CD4-positive, alpha-beta T cell treated with Interleukin-17A for 4 hours (primary cell): ENCODE results near the gene PLEKHH1.

Experiments
- DNase-seq: peaks from one replicate; pipeline ENCODE4 v3.0.0-alpha.2; 2020; ENCODE audit warnings: mixed read lengths

PLEKHH1 gene

GRCh38 chr14:67569011-67569650 lies 36.0 kb downstream of the PLEKHH1 start:
- no peak for DNase-seq

- no peak for DNase-seq
Observed at GRCh38 chr14:67569651-67570290, 36.7 kb downstream of the PLEKHH1 start.

GRCh38 chr14:67570453-67570852 lies 37.4 kb downstream of the PLEKHH1 start:
- no peak for DNase-seq

GRCh38 chr14:67571275-67571990 lies 38.3 kb downstream of the PLEKHH1 start:
- DNase-seq = peak; percentile 79

GRCh38 chr14:67571991-67572323 lies 38.9 kb downstream of the PLEKHH1 start:
- DNase-seq = no peak

- DNase-seq = no peak
Observed at GRCh38 chr14:67572608-67573007, 39.5 kb downstream of the PLEKHH1 start.

- DNase-seq = no peak
Observed at GRCh38 chr14:67573228-67574010, 40.3 kb downstream of the PLEKHH1 start.

- DNase-seq = no peak
Observed at GRCh38 chr14:67574156-67574555, 41.1 kb downstream of the PLEKHH1 start.

GRCh38 chr14:67574806-67575205 lies 41.7 kb downstream of the PLEKHH1 start:
- no peak for DNase-seq

GRCh38 chr14:67575684-67576083 lies 42.6 kb downstream of the PLEKHH1 start:
- no peak for DNase-seq

GRCh38 chr14:67576216-67576955 lies 43.3 kb downstream of the PLEKHH1 start:
- DNase-seq = no peak

GRCh38 chr14:67577181-67577808 lies 44.2 kb downstream of the PLEKHH1 start:
- DNase-seq = no peak

GRCh38 chr14:67577909-67578749 lies 45.0 kb downstream of the PLEKHH1 start:
- no peak for DNase-seq

- DNase-seq = no peak
Observed at GRCh38 chr14:67579040-67579439, 46.0 kb downstream of the PLEKHH1 start.

GRCh38 chr14:67579636-67580035 lies 46.5 kb downstream of the PLEKHH1 start:
- DNase-seq = no peak

- DNase-seq = no peak
Observed at GRCh38 chr14:67580336-67581171, 47.5 kb downstream of the PLEKHH1 start.

- no peak for DNase-seq
Observed at GRCh38 chr14:67581643-67582042, 48.6 kb downstream of the PLEKHH1 start.

GRCh38 chr14:67582061-67582460 lies 49.0 kb downstream of the PLEKHH1 start:
- DNase-seq = no peak

GRCh38 chr14:67583711-67584644 lies 50.9 kb downstream of the PLEKHH1 start:
- peak; percentile 42 for DNase-seq
